GM18870 (cell line): ENCODE measurements around the gene LAMTOR3.

Source experiments
- ATAC-seq: cut with Tn5 transposase; IDR thresholded peaks from one replicate; pipeline ENCODE4 v1.9.1; 2021; ENCODE audit warnings: moderate library complexity; ENCODE audit not compliant: unreplicated experiment

Gene LAMTOR3, protein sequence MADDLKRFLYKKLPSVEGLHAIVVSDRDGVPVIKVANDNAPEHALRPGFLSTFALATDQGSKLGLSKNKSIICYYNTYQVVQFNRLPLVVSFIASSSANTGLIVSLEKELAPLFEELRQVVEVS

DNA sequence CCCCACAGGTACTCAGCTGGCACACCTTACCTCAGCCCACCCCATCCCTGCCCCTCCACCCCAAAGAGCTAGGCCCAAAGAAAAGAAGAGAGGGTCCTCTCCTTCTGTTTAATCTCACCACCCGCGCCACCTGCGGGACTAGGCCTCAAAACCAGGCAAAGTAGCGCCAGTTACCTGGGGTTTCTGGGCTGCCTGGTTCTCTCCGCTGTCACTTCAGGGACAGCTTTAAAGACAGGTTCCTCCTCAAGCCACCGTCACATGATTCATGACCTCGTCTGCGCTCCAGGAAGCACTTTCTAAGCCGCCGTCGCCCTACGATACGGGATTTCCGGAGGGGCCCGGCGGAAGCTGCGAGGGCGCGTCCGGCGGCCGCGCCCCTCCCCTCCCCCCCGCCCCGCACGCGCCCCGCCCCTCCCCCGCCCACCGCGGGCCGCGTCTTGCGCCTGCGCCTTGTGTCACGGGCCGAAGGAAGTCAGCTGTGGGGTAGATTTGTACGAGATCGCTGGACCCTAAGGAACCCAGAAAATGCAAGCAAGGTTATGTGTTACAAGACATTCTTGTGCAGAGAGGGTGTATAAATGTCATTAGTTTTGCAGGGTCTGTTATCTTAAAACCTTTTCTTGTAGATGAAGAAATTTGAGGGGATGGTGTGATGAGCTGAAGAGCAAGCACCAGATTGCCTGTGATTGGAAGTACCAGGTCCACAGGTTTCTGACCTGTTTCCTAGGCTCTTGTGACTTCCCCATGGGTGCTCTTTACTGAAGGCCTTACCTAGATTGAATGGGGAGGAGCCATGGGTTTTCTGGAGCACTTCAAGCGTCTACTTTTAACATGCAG lies at the start of gene LAMTOR3:
Gene LAMTOR3 (minus strand): TSS at position 267 of the 837 bp plus-strand sequence. CDS start 464 bp downstream, outside the sequence.
- peak; percentile 99 for ATAC-seq

- ATAC-seq: no peak
These were observed 44.1 kb upstream of the LAMTOR3 start for GRCh38 chr4:99938243-99938753.

GRCh38 chr4:99934891-99935290 lies 40.7 kb upstream of the LAMTOR3 start:
- ATAC-seq: no peak

DNA sequence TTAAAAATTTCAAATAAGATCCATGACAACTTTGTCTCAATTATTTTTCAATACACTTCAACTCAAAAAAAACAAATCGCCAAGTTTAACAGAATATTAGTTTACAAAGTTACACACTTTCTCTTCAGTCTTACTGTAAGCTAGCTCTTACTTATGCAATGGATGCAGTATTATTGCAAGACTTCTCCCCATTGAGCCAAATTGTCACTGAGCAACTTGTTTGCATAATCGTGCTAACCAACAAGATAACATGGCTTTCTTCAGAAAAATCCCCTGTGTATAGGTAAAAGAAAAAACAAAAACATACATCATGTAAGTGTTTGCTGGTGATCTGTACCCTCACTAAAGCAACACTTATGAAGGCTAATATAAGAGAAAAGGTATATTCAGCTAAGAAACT lies 33.3 kb upstream of the LAMTOR3 start:
- no peak for ATAC-seq

GRCh38 chr4:99921174-99921573 lies 26.9 kb upstream of the LAMTOR3 start:
- ATAC-seq: no peak

DNA sequence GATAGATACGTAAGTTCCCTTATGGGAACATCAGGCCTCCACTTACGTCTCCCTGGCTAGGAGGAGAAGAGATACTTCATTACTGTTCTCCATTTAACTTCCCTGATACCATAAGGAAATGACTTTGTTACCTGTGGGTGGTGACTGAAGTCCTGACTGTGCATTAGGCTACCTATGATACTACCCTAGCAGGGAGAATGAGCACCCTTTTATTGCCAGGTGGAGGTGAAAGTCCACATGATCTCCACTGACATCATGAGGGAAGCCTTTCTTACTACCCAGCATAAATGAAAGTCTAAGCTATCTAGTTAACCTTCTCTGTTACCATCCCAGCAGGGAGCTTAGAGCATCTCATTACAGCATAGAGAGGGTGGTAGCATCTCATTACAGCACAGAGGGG lies 24.4 kb upstream of the LAMTOR3 start:
- no peak for ATAC-seq

DNA sequence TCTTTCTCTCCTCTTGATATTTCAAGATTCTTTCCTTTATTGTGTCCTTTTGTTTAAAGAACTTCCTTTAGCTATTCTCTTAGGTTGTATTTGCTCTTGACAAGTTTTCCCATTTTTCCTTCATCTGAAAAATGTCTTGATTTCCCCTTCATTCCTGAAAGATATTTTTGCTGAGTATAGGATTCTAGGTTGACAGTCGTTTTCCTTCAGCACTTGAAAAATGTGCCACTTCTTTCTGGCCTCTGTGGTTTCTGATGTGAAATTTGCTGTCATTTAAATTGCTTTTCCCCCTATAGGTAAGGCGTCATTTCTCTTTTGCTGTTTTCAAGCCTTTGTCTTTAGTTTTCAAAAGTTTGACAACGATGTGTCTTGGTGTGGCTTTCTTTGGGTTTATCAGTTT lies 23.3 kb upstream of the LAMTOR3 start:
- ATAC-seq: no peak

DNA sequence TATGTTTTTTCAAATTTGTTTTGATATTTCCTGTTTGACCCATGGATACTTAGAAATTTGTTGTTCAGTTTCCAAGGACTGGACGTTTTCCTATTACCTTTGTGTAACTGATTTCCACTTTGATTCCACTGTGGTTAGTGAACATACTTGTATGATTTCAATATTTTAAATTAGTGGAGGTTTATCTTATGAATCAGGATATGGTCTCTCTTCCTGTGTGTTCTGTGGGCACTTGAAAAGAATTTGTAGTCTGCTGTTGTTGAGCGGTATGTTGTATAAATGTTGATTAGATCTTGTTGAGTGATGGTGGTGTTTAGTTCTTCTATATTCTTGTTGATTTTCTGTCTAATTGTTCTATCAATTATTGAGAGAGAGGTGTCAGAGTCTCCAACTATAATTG lies 21.2 kb upstream of the LAMTOR3 start:
- ATAC-seq: no peak

DNA sequence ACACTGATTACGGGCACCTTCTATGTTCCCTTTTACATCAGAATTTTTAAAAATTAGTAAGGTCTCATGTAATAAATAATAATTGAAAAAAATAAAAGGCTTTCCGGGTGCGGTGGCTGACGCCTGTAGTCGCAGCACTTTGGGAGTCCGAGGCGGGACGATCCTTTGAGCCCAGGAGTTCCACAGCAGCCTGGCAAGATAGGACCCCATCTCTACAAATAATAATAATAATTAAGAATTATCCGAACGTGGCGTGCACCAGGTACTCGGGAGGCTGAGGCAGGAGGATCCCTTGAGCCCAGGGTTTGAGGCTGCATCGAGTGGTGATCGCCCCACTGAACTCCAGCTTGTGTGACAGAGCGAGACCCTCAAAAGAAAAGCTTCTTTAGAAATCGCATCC lies 771 bp upstream of the LAMTOR3 start:
- ATAC-seq: no peak

- no peak for ATAC-seq
These were observed 427 bp downstream of the LAMTOR3 start for GRCh38 chr4:99893839-99894160.

- no peak for ATAC-seq
These were observed 1.2 kb downstream of the LAMTOR3 start for GRCh38 chr4:99893029-99893428.

GRCh38 chr4:99891351-99891750 lies 2.9 kb downstream of the LAMTOR3 start:
- no peak for ATAC-seq

GRCh38 chr4:99887837-99888236 lies 6.4 kb downstream of the LAMTOR3 start:
- ATAC-seq: no peak

DNA sequence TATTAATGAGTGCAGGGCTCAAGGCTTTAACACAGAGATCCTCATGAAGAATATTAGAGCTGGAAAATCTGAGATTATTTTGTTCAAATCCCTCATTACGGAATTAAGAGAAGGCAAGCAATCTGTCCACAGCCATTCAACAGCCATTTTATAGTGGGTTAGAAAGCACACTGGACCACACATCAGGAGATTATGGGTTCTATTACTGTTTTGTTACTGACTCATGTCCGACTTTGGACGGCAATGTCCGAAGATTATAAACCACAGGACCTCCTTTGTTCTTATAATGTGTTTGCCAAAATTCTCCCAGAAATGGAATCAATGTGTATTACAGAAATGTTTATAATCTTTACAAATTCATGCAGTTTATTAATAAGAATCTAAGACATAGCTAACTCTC lies 8.1 kb downstream of the LAMTOR3 start:
- no peak for ATAC-seq

DNA sequence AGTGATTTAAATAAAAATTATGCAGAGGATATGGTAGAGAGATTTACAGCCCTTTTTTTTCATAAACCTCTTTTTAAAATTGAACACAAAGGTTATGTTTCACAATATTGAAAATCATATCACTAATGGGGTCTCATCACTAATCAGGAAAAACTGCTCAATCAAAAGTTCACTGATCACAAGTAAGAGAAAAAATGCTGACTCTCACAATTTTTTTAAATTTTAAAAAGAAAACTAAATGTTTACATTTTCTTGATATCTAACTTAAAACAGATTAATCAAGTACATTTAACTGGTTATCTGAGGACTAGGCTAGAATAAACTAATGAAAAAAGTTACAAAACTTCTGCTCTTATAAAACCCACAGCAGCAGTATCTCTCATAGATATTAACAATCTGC lies 8.5 kb downstream of the LAMTOR3 start:
- ATAC-seq: no peak

DNA sequence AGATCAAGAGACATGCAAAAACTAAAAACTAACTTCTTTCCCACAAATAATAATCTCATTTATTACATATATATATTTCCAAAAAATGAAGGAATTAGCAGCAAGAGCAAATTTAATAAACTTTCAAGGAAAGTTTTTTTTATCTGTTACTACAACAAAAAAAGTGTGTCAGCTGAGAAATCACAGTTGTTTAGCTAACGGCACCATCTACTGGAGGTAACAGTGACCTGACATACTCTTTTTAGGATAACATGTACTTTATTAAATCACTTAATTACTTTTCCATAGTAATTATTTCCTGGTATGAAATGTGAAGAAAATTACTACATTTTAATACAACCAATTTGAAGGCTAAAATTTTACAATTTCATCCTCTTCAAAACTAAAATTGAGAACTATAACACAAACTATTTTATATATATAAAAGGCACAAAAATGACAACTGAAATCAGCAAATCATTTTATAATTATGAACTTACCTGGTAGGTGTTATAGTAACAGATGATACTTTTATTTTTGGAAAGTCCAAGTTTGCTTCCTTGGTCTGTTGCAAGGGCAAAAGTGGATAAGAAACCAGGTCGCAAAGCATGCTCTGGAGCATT lies 9.1 kb downstream of the LAMTOR3 start:
- no peak for ATAC-seq

DNA sequence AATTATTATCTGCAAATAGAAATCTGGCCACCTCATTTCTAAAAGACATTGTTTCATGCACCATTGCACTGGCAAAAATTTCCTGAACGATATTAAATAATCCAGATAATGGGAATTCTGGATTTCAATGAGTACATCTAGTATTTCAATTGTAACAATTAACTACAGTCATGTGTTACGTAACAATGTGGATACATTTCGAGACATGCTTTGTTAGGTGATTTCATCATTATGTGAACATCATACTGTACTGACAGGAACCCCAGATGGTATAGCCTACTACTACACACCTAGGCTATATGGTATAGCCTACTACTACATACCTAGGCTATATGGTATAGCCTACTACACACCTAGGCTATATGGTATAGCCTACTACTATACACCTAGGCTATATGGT lies 14.8 kb downstream of the LAMTOR3 start:
- ATAC-seq: no peak

DNA sequence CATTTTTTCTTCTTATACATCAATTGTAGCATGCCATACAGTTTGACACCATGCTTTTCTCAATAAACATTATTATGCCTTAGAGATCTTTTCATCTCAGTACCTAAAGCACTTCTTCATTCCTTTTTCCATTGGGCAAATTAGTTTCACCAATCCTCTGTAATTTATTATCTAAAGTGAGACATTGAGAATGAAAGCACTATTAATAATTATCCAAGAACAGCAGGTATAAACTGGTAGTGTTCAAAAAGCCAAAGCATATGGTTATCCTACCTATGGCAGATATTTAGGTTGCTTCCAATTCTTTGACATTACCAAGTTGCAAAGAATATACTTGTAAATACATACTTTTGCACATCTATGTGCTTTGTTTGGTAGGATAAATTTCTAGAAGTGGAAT lies 15.6 kb downstream of the LAMTOR3 start:
- no peak for ATAC-seq

DNA sequence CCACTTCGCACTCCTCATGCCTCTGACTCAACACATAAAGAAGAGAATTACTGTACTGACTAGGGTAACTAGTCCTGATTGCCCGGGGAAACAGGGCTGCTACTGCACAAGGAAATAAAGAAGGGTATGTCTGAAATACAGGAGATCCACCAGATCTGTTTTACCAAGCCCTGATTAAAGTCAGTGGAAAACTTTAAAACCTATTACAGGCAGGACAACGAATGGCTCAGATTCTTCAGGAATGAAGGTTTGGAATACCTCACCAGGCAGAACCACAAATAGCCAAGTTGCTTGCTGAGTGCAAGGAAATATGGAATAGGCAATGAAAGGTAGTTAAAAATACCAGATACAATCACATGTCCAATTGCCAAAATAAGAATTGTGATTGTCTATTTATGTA lies 17.3 kb downstream of the LAMTOR3 start:
- no peak for ATAC-seq

GRCh38 chr4:99875071-99875470 lies 19.2 kb downstream of the LAMTOR3 start:
- no peak for ATAC-seq

DNA sequence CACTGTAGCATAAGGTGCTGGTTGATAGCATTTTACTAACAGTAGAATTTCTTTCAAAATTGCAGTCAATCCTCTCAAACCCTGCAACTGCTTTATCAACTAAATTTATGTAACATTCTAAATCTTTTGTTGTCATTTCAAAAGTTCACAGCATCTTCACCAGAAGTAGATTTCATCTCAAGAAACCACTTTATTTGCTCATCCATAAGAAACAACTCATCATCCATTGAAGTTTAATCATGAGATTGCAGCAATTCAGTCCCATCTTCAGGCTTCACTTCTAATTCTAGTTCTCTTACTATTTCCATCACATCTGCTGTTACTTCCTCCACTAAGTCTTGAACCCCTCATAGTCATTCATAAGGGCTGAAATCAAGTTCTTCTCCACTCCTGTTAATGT lies 21.7 kb downstream of the LAMTOR3 start:
- ATAC-seq: no peak

DNA sequence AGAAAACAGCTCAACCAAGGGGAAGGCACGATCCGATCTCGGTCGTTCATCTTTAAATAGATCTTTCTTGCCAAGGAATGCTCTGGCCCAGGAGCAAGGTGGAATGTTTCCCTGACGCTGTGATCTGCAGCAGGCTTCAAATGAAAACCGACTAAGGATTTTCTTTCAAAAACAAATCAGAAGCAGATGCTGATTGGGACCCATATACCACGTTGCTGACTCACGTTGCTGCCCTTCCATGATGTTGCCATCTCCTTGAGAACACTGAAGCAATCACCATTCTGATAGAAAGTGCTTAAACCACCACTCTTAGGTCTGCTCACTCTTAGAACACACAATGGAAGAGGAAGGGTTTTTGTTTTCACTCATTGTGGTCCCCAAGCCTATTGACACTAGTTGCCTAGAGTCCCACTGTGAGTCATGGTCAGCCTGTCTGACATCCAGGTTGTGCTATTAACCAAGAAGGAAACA lies 26.1 kb downstream of the LAMTOR3 start:
- ATAC-seq: peak; percentile 65
